Measurements from ENCODE around the gene PPP1R14C.

DNA sequence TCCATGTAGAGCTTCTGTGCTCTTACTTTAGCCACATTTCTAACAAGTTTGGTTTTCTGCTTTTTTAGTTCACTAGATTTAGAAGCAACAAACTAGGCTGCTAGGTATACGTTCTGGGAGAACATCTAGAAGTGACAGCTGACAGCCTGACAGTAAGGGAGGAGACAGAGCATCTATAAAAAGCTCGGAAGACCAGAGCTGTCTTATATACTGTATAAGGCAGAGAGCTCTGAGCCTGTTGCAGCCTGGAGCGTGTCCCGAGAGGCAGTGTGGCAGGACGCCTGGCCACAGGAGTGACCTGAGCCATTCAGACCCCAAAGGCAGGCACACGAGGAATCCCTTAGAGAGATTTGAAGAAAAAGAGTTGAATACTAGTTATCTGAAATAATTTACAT is 24.6 kb downstream of the PPP1R14C start:
- TF ChIP-seq CTCF (IDR thresholded peaks at IDR 0.05) (no peak), EZH2 (IDR thresholded peaks at IDR 0.05) (no peak), EZH2phosphoT487 (IDR thresholded peaks at IDR 0.05) (no peak)

All from neural progenitor cell (in vitro differentiated cells).